Activated T-cell treated with anti-CD3 and anti-CD28 coated beads, Interleukin-2, amount 50 U/mL, for 4 hours (primary cell): ENCODE data around the gene PLEKHS1. TPM values are rescaled to one million over a fixed set of nuclear protein-coding genes. Genes with fewer than 3 reads are reported as not detected.
"Not testable (repeated sequence)": the region's sequence is repeated elsewhere in the genome, so short reads cannot be mapped to it uniquely, and the experiment has no call there.

Experiments used
- ATAC-seq, 2 donors: fragments of 200-7000 bp; cut with Tn5 transposase; one replicate each; pipeline ENCODE4 v1.10.0; 2021
- DNase-seq: peaks from one replicate; pipeline ENCODE4 v3.0.0-alpha.2; 2020
- H3K27me3 Mint-ChIP-seq: one replicate; pipeline ENCODE4 v1.8.0; 2021; ENCODE audit warnings: low read depth, mixed read lengths
- H3K36me3 Mint-ChIP-seq: one replicate; pipeline ENCODE4 v1.8.0; 2022; ENCODE audit warnings: mixed read lengths; ENCODE audit not compliant: insufficient read depth
- H3K4me1 Mint-ChIP-seq: one replicate; pipeline ENCODE4 v1.8.0; 2021; ENCODE audit warnings: low read depth, mixed read lengths
- H3K4me3 Mint-ChIP-seq: one replicate; pipeline ENCODE4 v1.8.0; 2021; ENCODE audit warnings: mild to moderate bottlenecking, moderate library complexity, mixed read lengths
- H3K9me3 Mint-ChIP-seq: one replicate; pipeline ENCODE4 v1.8.0; 2021; ENCODE audit warnings: mixed read lengths
- total RNA-seq, 3 donors: library from RNA; stranded (reverse); gene quantifications; one replicate each; pipeline ENCODE4 v1.2.1, GENCODE V29; 2021

PLEKHS1 gene
- total RNA-seq, 3 donors from 2014 or later, result not detected

DNA sequence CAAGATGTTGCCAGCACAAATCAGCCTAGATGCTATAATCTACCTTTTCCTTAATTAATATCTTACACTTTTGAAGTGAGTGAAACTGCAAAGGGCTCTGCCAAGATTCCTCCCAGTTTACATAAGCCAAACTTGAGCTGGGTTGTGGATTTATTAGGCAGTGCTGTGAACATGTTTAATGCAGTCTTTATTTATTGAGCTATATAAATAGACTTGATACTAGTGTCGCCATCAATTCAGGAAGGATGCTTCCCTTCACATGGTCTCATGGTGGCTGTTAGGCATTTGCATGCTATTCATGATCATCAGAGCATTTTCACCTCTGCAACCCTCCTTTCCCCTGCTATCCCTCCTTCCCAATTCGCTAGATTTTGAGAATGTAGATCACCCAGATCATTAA, 40.2 kb downstream of the PLEKHS1 start:
- Mint-ChIP-seq H3K4me3 (no peak overlapping the region), H3K9me3 (no peaks in the 10 kb centered on the region), H3K36me3 (no peaks in the 10 kb centered on the region), H3K27me3 (peaks cover 22% of the 10 kb centered on the region), H3K4me1 (no peaks in the 10 kb centered on the region)
- no peak for ATAC-seq
- no peak for DNase-seq

DNA sequence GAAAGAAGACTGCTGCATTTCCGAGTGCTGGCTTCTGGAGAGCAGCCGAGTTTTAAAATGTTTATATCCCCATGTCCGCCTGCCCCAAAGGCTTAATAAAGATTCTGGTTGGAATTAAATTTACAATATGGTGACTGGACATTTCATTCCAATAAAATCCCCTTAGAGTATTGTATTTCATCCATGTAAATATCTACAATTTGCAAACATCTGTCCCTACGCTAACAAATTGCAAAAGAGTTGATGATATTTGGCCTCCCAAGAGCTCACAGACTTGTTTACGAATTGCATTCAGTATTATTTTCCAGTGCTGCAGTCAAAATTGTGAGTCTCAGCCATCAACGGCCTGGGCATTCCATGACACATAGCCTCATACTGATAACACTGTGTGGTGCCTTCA, 50.1 kb downstream of the PLEKHS1 start:
- H3K4me1 Mint-ChIP-seq, result no peaks in the 10 kb centered on the region
- DNase-seq (no peak), ATAC-seq (no peak)
- H3K36me3 Mint-ChIP-seq, result no peaks in the 10 kb centered on the region
- H3K9me3 Mint-ChIP-seq, result no peaks in the 10 kb centered on the region
- peaks cover 14% of the 10 kb centered on the region for H3K27me3 Mint-ChIP-seq
- H3K4me3 Mint-ChIP-seq, result no peak overlapping the region

DNA sequence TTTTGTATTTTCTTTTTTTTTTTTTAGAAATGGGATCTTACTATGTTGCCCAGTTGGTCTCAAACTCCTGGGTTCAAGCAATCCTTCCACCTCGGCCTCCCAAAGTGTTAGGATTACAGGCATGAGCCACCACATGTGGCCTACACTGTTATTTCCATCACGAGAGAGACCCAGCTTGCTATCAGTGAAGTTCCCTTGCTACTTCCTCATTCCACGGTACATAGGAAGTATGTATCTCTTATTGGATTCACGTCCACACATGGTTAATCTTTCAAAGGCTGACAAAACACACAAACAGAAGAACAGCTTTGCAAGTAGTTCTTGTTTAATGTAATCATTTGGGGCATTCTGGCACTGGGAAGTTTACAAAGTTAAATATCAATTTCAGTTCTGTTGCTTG, 51.5 kb downstream of the PLEKHS1 start:
- peaks cover 12% of the 10 kb centered on the region for H3K27me3 Mint-ChIP-seq
- no peak overlapping the region for H3K4me3 Mint-ChIP-seq
- no peaks in the 10 kb centered on the region for H3K36me3 Mint-ChIP-seq
- H3K4me1 Mint-ChIP-seq, result no peaks in the 10 kb centered on the region
- ATAC-seq, result no peak
- DNase-seq, result no peak
- no peaks in the 10 kb centered on the region for H3K9me3 Mint-ChIP-seq

DNA sequence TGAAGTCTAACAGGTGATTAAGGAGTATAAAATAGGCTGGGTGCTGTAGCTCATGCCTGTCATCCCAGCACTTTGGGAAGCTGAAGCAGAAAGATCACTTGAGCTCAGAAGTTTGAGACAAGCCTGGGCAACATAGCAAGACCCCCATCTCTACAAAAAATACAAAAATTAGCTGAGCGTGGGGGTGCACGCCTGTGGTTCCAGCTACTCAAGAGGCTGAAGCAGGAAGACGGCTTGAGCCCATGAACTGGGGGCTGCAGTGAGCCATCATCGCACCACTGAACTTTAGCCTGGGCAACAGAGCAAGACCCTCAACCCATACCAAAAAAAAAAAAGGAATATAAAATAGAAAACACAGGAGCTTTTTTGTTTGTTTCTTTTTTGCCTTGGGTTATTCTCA, 55.0 kb downstream of the PLEKHS1 start:
- Mint-ChIP-seq H3K27me3 (peaks cover 22% of the 10 kb centered on the region), H3K4me3 (no peak overlapping the region), H3K36me3 (no peaks in the 10 kb centered on the region), H3K9me3 (no peaks in the 10 kb centered on the region), H3K4me1 (no peaks in the 10 kb centered on the region)
- no peak for DNase-seq
- no peak for ATAC-seq

DNA sequence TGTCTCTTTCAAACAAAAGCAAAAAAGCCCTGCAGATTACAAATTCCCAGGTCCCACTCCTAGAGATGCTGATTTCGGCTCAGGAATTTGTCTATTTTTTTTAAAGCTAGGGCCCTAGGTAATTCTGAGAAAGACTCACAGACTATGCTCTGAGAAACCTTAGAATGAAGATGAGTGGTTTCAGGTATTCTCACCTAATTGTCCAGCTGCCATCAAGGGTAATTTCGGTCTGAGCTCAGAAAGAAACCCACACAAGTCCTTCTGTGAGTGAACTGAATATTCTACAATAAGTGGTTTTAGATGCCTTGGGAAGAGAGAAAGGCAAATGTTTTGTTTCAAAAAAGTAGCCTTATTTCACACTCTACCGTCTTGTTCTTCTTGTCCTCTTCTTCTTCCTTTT, 56.7 kb downstream of the PLEKHS1 start:
- Mint-ChIP-seq H3K4me1 (no peaks in the 10 kb centered on the region), H3K36me3 (no peaks in the 10 kb centered on the region), H3K4me3 (no peak overlapping the region), H3K27me3 (peaks cover 30% of the 10 kb centered on the region), H3K9me3 (no peaks in the 10 kb centered on the region)
- DNase-seq (no peak), ATAC-seq (no peak)

DNA sequence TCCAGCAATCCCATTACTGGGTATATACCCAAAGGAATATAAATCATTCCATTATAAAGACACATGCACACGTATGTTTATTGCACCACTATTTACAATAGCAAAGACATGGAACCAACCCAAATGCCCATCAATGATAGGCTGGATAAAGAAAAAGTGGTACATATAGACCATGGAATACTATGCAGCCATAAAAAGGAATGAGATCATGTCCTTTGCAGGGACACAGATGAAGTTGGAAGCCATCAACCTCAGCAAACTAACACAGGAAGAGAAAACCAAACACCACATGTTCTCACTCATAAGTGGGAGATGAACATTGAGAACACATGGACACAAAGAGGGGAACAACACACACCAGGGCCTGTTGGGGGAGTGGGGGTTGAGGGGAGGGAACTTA, 63.2 kb downstream of the PLEKHS1 start:
- H3K27me3 Mint-ChIP-seq, result peaks cover 12% of the 10 kb centered on the region
- not testable (repeated sequence) for ATAC-seq, H3K4me3 Mint-ChIP-seq, DNase-seq, H3K36me3 Mint-ChIP-seq, H3K9me3 Mint-ChIP-seq, H3K4me1 Mint-ChIP-seq

DNA sequence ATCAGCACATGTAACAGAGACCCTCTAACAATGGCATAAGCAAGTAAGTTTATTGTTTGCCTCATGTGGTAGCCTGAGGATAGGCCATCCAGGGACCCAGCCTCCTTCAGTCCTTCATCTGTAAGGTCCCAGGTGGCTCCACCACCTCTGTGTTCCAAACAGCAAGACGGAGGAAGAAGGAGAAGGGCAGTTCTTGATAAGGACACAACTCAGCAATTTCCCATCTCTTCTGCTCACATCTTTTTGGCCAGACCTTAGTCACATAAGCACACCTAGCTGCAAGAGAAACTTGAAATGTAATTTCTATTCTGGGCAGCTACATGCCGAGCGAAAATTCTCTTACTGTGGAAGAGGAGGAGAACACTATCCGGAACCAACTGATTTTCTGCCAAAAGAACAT, 68.5 kb downstream of the PLEKHS1 start:
- H3K9me3 Mint-ChIP-seq, result no peaks in the 10 kb centered on the region
- peaks cover 2% of the 10 kb centered on the region for H3K27me3 Mint-ChIP-seq
- ATAC-seq (no peak), DNase-seq (no peak)
- H3K36me3 Mint-ChIP-seq, result no peaks in the 10 kb centered on the region
- H3K4me1 Mint-ChIP-seq, result no peaks in the 10 kb centered on the region
- H3K4me3 Mint-ChIP-seq, result no peak overlapping the region

DNA sequence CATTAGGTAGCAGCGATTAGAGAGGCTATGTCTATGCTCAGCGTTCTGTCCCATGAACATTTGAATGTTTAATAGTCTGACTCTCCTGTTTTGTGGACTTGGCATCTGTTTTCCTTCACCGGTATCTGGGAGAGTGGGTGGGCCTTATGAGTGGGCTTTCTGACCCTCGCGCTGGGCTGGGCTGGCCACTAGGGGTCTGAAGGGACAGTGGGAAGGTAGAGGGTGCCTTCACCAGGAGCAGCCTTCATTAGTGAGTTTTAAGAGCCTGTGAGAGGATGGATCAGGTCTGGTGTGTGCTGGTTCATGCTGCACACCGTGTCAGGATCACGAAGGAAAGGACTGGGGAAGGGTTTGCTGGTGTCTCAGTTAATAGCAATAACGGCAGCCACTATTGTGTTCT, 69.0 kb downstream of the PLEKHS1 start:
- no peak for DNase-seq
- H3K9me3 Mint-ChIP-seq, result no peaks in the 10 kb centered on the region
- peaks cover 2% of the 10 kb centered on the region for H3K27me3 Mint-ChIP-seq
- no peaks in the 10 kb centered on the region for H3K4me1 Mint-ChIP-seq
- ATAC-seq, result no peak
- H3K4me3 Mint-ChIP-seq, result no peak overlapping the region
- no peaks in the 10 kb centered on the region for H3K36me3 Mint-ChIP-seq

DNA sequence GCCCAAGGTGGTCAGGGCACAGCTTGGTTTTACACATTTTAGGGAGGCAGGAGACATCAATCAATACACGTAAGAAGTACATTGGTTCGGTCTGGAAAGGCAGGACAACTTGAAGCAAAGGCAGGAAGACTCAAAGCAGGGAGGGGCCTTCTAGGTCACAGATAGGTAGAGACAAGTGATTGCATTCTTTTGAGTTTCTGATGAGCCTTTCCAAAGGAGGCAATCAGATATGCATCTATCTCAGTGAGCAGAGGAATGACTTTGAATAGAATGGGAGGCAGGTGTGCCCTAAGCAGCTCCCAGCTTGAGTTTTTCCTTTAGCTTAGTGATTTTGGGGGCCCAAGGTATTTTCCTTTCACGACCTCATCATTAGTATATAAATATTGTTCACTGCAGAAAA, 69.8 kb downstream of the PLEKHS1 start:
- H3K9me3 Mint-ChIP-seq, DNase-seq, ATAC-seq, H3K27me3 Mint-ChIP-seq, H3K36me3 Mint-ChIP-seq, H3K4me1 Mint-ChIP-seq, H3K4me3 Mint-ChIP-seq: not testable (repeated sequence)

DNA sequence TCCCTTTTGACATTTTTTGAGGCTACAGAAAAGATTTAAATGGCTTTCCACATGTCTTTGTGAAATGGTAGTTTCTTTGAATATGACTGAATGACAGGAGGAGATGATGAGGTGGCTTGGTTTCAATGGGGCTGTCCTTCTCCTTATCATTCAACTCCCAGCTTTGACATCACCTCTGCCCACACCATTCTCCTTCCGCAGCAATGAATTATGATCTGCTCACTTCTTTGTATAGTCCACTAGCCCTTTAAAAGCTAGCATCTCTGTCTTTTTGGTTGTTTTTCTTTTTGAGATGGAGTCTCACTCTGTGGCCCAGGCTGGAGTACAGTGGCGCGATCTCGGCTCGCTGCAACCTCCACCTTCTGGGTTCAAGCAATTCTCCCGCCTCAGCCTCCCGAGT, 70.7 kb downstream of the PLEKHS1 start:
- ATAC-seq, result no peak
- no peaks in the 10 kb centered on the region for H3K4me1 Mint-ChIP-seq
- H3K36me3 Mint-ChIP-seq, result no peaks in the 10 kb centered on the region
- H3K9me3 Mint-ChIP-seq, result no peaks in the 10 kb centered on the region
- H3K4me3 Mint-ChIP-seq, result no peak overlapping the region
- no peak for DNase-seq
- peaks cover 2% of the 10 kb centered on the region for H3K27me3 Mint-ChIP-seq

DNA sequence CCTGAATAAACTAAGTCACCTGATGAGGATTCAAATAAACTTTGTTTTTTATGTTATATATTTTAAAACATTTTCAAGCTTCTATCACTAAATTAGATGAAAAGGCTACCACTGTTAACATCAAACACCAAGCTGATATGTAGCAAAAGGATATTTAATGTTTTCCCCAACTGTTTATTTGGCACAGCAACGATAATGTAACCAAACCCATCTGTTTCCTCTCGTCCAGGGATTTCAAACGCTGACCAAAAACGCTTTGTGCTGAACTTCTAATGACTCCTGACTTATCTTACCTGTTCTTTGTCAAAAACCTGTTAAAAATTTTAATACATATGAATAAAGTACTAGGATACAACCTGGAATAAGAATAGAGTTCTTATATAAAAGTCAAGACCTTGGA, 71.9 kb downstream of the PLEKHS1 start:
- no peaks in the 10 kb centered on the region for H3K9me3 Mint-ChIP-seq
- no peaks in the 10 kb centered on the region for H3K36me3 Mint-ChIP-seq
- H3K4me3 Mint-ChIP-seq, result no peak overlapping the region

DNA sequence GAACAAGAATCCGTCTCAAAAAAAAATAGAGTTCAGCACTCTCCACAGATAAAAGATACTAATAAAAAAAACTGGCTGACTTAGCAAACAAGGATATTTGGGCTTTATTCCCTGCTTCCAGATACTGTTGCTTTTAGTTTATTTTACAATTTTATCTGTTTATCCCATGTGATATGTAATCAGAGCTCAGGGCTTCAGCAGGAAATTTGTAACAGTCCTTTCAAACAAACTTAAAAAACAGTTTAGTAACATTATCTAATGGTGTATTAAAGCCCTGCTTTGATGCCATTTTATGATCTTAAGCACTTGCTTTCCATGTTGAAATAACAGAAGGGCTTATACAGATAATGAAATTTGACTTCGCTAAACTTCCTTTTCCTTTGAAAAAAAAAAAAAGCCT, 74.3 kb downstream of the PLEKHS1 start:
- DNase-seq (no peak), ATAC-seq (no peak)
- no peaks in the 10 kb centered on the region for H3K4me1 Mint-ChIP-seq
- H3K27me3 Mint-ChIP-seq, result no peaks in the 10 kb centered on the region
- H3K4me3 Mint-ChIP-seq, result no peak overlapping the region
- H3K36me3 Mint-ChIP-seq, result no peaks in the 10 kb centered on the region
- no peaks in the 10 kb centered on the region for H3K9me3 Mint-ChIP-seq

More for the DNA sequence above, 71.9 kb downstream of the PLEKHS1 start:
- DNase-seq, result no peak
- H3K27me3 Mint-ChIP-seq, result peaks cover 2% of the 10 kb centered on the region
- no peak for ATAC-seq
- H3K4me1 Mint-ChIP-seq, result no peaks in the 10 kb centered on the region

DNA sequence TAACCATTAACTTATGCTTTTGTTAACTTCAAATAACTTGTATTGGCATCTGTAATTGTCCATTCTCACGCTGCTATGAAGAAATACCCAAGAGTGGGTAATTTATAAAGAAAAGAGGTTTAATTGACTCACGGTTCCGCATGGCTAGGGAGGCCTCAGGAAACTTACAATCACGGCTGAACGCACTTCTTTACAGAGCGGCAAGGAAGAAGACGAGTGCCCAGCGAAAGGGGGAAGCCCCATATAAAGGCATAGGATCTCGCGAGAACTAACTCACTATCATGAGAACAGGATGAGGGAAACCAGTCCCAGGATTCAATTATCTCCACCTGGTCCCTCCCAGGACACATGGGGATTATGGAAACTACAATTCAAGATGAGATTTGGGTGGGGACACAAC, 77.1 kb downstream of the PLEKHS1 start:
- H3K27me3 Mint-ChIP-seq, H3K36me3 Mint-ChIP-seq, H3K4me3 Mint-ChIP-seq, ATAC-seq, DNase-seq, H3K4me1 Mint-ChIP-seq, H3K9me3 Mint-ChIP-seq: not testable (repeated sequence)
